Colonic mucosa (tissue), 4 donors: Measurements from ENCODE around the gene AURKAIP1. TPM values are rescaled to one million over a fixed set of nuclear protein-coding genes. Genes with fewer than 3 reads are reported as not detected.
"Not testable (repeated sequence)": the region's sequence is repeated elsewhere in the genome, so short reads cannot be mapped to it uniquely, and the experiment has no call there.

Source experiments
- DNase-seq: peaks from one replicate; pipeline ENCODE4 v3.0.0-alpha.2; 2020
- H3K27ac ChIP-seq: fragments of 200-600 bp; one replicate; pipeline ENCODE4 v1.8.0; 2021
- H3K27me3 ChIP-seq: fragments of 200-600 bp; one replicate; pipeline ENCODE4 v1.8.0; 2021
- H3K36me3 ChIP-seq: fragments of 200-600 bp; one replicate; pipeline ENCODE4 v1.8.0; 2021
- H3K4me1 ChIP-seq: fragments of 200-600 bp; one replicate; pipeline ENCODE4 v1.8.0; 2021; ENCODE audit warnings: mild to moderate bottlenecking
- H3K4me3 ChIP-seq: fragments of 200-600 bp; one replicate; pipeline ENCODE4 v1.8.0; 2021
- H3K9ac ChIP-seq, 2 donors: one replicate each; pipeline ENCODE4 v1.7.0; 2013; ENCODE audit warnings: control low read depth in 2 of 2, low read depth in 2 of 2, low read length in 2 of 2
- H3K9me3 ChIP-seq: fragments of 200-600 bp; one replicate; pipeline ENCODE4 v1.8.0; 2021
- CTCF ChIP-seq: fragments of 200-600 bp; IDR thresholded peaks from one replicate; pipeline ENCODE4 v1.8.0; 2022; ENCODE audit warnings: antibody characterized with exemption, mild to moderate bottlenecking
- intact Hi-C: fragments of 100-400 bp; cut with DNase I; formaldehyde crosslinking; loops from one replicate; pipeline ENCODE4 v1.14.1; 2022
- total RNA-seq, 2 donors: library from RNA; stranded (reverse); fragmentation: NEBNext Ultra II Directional in 1 of 2; extraction: Animal tissue kit (Norgen Biotek cat#: 25700) in 1 of 2; gene quantifications; one replicate each; pipeline ENCODE4 v1.2.1, GENCODE V29; 2021
- donor health status: healthy.
- donor health status: DM: no; HTN: no; CAD: no.
- donor health status: DM: no; HTN: no; CAD: no.

AURKAIP1 gene
- total RNA-seq, 2 donors from 2014 or later: 179 to 332 TPM

GRCh38 chr1:1387098-1388077 lies 12.4 kb upstream of the AURKAIP1 start:
- Histone ChIP-seq H3K9ac (no peak overlapping the region), H3K4me3 (no peak overlapping the region), H3K27me3 (no peaks in the 10 kb centered on the region), H3K27ac (no peak overlapping the region), H3K36me3 (peaks cover 38% of the 10 kb centered on the region), H3K4me1 (no peaks in the 10 kb centered on the region), H3K9me3 (no peaks in the 10 kb centered on the region)
- intact Hi-C loops: no loop called here
- TF ChIP-seq CTCF: no peak
- DNase-seq: no peak

- Histone ChIP-seq H3K4me1 (no peaks in the 10 kb centered on the region), H3K27ac (no peak overlapping the region), H3K9ac (no peak overlapping the region), H3K36me3 (peaks cover 35% of the 10 kb centered on the region), H3K27me3 (no peaks in the 10 kb centered on the region), H3K4me3 (no peak overlapping the region), H3K9me3 (no peaks in the 10 kb centered on the region)
- TF ChIP-seq CTCF: no peak
- intact Hi-C loops: no loop called here
- DNase-seq: no peak
Measured at GRCh38 chr1:1385931-1386330, 10.9 kb upstream of the AURKAIP1 start.

DNA sequence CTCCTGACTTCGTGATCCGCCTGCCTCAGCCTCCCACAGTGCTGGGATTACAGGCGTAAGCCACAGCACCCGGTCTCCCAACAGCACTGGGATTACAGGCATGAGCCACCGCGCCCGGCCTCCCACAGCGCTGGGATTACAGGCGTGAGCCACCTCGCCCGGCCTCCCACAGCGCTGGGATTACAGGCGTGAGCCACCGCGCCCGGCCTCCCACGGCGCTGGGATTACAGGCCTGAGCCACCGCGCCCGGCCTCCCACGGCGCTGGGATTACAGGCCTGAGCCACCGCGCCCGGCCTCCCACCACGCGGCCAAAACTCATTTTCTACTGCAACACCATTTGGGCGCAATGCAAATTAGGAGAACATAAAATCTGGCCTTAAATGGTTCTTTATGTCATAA lies 10.3 kb upstream of the AURKAIP1 start:
- H3K27me3 ChIP-seq, H3K4me3 ChIP-seq, DNase-seq, intact Hi-C loops, H3K27ac ChIP-seq, H3K9me3 ChIP-seq, H3K9ac ChIP-seq, H3K4me1 ChIP-seq: not testable (repeated sequence)
- H3K36me3 ChIP-seq: peaks cover 31% of the 10 kb centered on the region

DNA sequence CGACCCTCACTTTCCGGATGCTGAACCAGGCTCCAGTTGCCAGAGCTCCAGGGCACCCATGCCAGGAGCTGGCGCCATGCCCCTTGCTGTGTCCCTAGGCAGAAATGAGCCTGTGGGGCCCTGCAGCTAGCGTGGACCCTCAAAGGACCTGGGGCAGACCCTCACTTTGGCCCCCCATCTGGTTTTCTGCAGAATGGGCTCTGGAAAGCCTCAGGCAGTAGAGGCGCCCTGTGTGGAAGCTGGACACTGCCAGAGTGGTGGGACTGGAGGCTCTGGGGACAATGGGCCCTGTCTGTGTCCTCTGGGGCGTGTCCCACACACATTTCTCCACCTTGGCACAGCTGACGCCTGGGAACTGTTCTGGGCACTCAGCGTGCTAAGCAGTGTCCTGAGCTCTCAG lies 6.3 kb upstream of the AURKAIP1 start:
- no peak overlapping the region for H3K9ac ChIP-seq
- no peak for TF ChIP-seq CTCF
- intact Hi-C loops: no loop called here
- H3K27ac ChIP-seq: no peak overlapping the region
- no peak overlapping the region for H3K4me3 ChIP-seq
- peaks cover 6% of the 10 kb centered on the region for H3K36me3 ChIP-seq
- H3K27me3 ChIP-seq: no peaks in the 10 kb centered on the region
- no peaks in the 10 kb centered on the region for H3K9me3 ChIP-seq
- H3K4me1 ChIP-seq: no peaks in the 10 kb centered on the region
- no peak for DNase-seq

DNA sequence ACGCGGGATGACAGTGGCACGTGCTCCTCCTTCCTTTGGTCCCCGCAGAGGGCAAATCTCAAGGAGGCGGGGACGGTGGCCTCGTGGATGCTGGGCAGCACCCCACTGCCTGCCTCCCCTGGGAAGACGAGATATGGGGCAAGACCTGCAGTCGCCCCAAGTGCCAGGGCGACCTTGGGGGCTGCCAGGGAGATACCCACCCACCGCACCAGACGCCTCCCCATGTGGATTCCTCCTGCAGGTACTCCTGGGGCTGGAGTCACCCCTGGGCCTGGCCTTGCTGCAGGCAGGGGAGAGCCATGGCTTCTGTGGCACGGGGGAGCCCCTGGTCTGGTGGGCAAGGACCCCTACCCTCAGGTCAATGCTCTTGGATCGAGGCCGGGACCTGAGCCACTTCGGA lies 5.9 kb upstream of the AURKAIP1 start:
- DNase-seq: no peak
- Histone ChIP-seq H3K9me3 (no peaks in the 10 kb centered on the region), H3K27ac (no peak overlapping the region), H3K36me3 (peaks cover 1% of the 10 kb centered on the region), H3K27me3 (no peaks in the 10 kb centered on the region), H3K9ac (no peak overlapping the region), H3K4me1 (peaks cover 3% of the 10 kb centered on the region), H3K4me3 (no peak overlapping the region)
- TF ChIP-seq CTCF: no peak
- intact Hi-C loops: no loop called here
